Skeletal muscle tissue (tissue), 4 donors: ENCODE results near the gene MIX23. TPM values are rescaled to one million over a fixed set of nuclear protein-coding genes. Genes with fewer than 3 reads are reported as not detected.
A peak's percentile ranks its signal among the peaks of the same experiment; 100 is the strongest.

Source experiments
- H3K27ac ChIP-seq: one replicate; pipeline ENCODE4 v1.7.0; 2013; ENCODE audit warnings: mild to moderate bottlenecking, low read depth, low read length, inconsistent platforms
- H3K27me3 ChIP-seq, 3 donors: one replicate each; pipeline ENCODE4 v1.7.0; 2013; ENCODE audit warnings: low read length in 3 of 3; ENCODE audit not compliant: control insufficient read depth in 3 of 3, insufficient read depth in 3 of 3
- H3K36me3 ChIP-seq, 3 donors: one replicate each; pipeline ENCODE4 v1.7.0; 2013; ENCODE audit warnings: low read length in 3 of 3; ENCODE audit not compliant: control insufficient read depth in 3 of 3, insufficient read depth in 3 of 3
- H3K4me1 ChIP-seq, 3 donors: one replicate each; pipeline ENCODE4 v1.7.0; 2013; ENCODE audit warnings: low read length in 3 of 3, mild to moderate bottlenecking in 3 of 3; ENCODE audit not compliant: control insufficient read depth in 3 of 3, insufficient read depth in 3 of 3
- H3K4me3 ChIP-seq, 3 donors: one replicate each; pipeline ENCODE4 v1.7.0; 2013; ENCODE audit warnings: low read length in 3 of 3
- H3K9ac ChIP-seq, 3 donors: one replicate each; pipeline ENCODE4 v1.7.0; 2013; ENCODE audit warnings: low read length in 3 of 3, mild to moderate bottlenecking in 3 of 3, moderate library complexity in 2 of 3, low read depth in 1 of 3
- H3K9me3 ChIP-seq, 3 donors: one replicate each; pipeline ENCODE4 v1.7.0; 2013; ENCODE audit warnings: low read length in 3 of 3; ENCODE audit not compliant: control insufficient read depth in 3 of 3
- total RNA-seq: library from RNA; depleted of rRNA; stranded (reverse); fragments of >200 nt; gene quantifications from one replicate; pipeline ENCODE4 v1.2.3, GENCODE V29; 2014
- donor health status: Osteomylitis.

The MIX23 gene
- total RNA-seq, 1 donor from 2014 or later = 27.7 TPM

DNA sequence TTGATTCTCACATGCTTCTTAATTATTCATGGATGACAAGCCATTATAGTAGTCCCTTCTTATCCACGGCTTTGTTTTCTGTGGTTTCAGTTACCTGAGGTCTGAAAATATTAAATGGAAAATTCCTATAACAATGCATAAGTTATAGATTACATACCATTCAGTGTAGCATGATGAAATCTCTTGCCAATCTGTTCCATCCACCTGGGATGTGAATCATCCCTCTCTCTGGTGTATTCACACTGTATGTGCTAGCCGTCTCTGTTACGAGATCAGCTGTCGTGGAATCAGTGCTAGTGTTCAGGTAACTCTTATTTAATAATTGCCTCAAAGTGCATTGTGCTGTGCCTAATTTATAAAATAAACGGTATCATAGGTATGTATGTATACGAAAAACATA lies 27.6 kb upstream of the MIX23 start:
- H3K27me3 ChIP-seq = no peaks in the 10 kb centered on the region
- no peaks in the 10 kb centered on the region for H3K9me3 ChIP-seq
- H3K4me1 ChIP-seq = peaks cover 10 to 35% (median 28%) of the 10 kb centered on the region in 3 donors
- peaks cover 15 to 37% (median 35%) of the 10 kb centered on the region in 3 donors for H3K36me3 ChIP-seq
- no peak overlapping the region for H3K4me3 ChIP-seq
- no peak overlapping the region for H3K27ac ChIP-seq
- H3K9ac ChIP-seq = no peak overlapping the region

DNA sequence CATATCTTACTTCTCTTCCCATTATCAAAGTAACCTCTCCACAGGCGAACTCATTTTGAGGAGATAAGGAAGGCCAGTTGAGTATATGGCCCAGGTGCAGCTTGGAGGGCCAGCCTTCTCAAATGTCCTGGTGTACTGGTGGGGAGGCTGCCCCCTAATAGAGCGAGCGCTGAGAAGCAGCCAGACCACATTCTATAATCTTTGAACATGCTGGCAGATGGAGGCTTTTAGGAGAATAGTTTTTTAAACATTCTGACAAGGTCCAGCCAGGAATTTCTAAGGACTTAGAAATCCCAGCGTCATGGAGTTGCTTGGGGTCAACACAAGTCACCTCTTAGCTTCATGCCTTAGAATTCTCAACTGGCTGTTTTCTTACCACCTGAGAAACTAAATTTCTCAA lies 27.1 kb upstream of the MIX23 start:
- Histone ChIP-seq H3K9me3 (no peaks in the 10 kb centered on the region), H3K9ac (no peak overlapping the region), H3K4me1 (peaks cover 11 to 37% (median 28%) of the 10 kb centered on the region in 3 donors), H3K4me3 (no peak overlapping the region), H3K27ac (no peak overlapping the region), H3K27me3 (no peaks in the 10 kb centered on the region), H3K36me3 (peaks cover 15 to 38% (median 35%) of the 10 kb centered on the region in 3 donors)

DNA sequence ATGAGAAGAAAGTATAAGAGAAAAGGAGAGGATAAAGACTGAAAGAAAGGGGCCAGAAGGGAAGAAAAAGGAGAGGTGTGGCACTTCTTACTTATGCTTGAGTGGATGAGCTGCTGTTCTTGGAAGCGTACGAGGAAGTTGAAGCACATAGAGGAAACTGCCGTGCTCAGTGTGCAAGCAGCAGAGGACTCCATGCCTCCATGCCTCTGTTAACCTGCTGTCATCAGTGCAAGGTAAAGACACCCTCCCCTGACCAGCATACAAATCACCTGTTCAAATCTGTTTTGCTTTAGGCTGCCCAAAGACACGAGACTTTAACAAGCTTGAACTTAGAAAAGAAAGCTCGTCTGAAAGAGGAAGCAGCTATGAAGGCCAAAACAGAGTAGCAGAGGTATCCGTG lies 26.4 kb upstream of the MIX23 start:
- Histone ChIP-seq H3K4me3 (no peak overlapping the region), H3K9ac (no peak overlapping the region), H3K9me3 (no peaks in the 10 kb centered on the region), H3K4me1 (peaks cover 15 to 36% (median 21%) of the 10 kb centered on the region in 3 donors), H3K27ac (no peak overlapping the region), H3K36me3 (peaks cover 15 to 44% (median 35%) of the 10 kb centered on the region in 3 donors), H3K27me3 (no peaks in the 10 kb centered on the region)

DNA sequence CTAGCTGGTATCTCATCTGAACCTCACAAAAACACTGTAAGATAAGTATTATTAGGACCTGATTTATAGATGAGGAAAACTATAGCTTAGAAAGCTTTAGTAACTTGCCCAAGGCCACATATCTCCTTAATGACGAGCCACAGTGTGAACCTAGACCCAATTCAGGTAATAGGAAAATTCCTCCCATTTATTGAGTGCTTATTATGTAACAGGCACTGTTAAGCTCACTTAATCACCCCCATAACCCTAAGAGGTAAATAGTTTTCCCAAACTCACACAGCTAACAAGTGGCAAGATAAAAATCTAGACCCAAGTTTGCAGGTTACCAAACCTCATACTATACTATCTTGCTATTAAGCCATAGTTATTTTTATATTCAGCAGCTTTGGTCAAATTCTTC lies 24.9 kb upstream of the MIX23 start:
- Histone ChIP-seq H3K36me3 (peaks cover 16 to 49% (median 35%) of the 10 kb centered on the region in 3 donors), H3K9ac (no peak overlapping the region), H3K4me1 (peaks cover 15 to 24% (median 16%) of the 10 kb centered on the region in 3 donors), H3K27ac (no peak overlapping the region), H3K4me3 (no peak overlapping the region), H3K27me3 (no peaks in the 10 kb centered on the region), H3K9me3 (no peaks in the 10 kb centered on the region)

DNA sequence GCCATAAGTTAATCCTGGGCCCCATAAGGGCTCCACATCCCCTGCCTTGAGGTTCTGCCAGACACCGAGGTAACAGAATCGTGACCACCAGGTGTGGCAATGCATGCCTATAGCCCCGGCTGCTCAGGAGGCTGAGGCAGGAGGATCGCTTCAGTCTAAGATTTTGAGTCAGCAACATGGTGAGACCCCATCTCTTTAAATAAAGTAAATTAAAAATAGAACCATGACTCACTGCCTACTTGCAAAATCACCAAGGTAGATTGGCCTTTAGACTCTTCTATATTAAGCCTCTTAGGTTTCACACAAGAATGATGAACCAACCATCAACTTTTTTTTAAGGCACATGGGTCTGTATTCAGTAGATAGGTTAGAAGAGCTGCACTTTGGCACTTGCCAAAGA lies 23.2 kb upstream of the MIX23 start:
- Histone ChIP-seq H3K27me3 (no peaks in the 10 kb centered on the region), H3K9me3 (no peaks in the 10 kb centered on the region), H3K9ac (no peak overlapping the region), H3K36me3 (peaks cover 18 to 52% (median 32%) of the 10 kb centered on the region in 3 donors), H3K4me3 (peak overlapping the region in 1 of 3 donors; percentile 4), H3K27ac (peak overlapping the region; percentile 87), H3K4me1 (peaks cover 15 to 18% (median 16%) of the 10 kb centered on the region in 3 donors)

DNA sequence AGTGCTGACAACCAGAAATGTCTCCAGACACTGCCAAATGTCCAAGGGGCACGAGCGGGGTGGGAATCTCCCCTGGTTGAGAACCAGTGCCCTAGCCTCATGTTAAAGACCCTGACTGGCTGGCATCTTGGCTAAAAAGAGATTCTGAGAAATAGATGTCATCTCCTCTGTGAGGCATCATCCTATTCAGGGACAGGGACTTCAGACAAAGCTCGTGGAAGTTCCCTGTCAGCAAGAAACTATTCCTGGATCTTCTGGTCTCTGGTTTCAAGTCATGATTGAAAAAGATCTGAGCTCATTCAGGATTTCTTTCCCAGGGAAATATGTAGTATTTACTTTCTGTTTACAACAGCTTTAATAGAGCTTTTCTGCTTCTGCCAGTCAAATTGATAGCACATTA lies 22.0 kb upstream of the MIX23 start:
- no peak overlapping the region for H3K4me3 ChIP-seq
- no peaks in the 10 kb centered on the region for H3K9me3 ChIP-seq
- peaks cover 13 to 43% (median 26%) of the 10 kb centered on the region in 3 donors for H3K36me3 ChIP-seq
- peak overlapping the region; percentile 24 to 52 (median 46) for H3K9ac ChIP-seq
- H3K27me3 ChIP-seq = no peaks in the 10 kb centered on the region
- peak overlapping the region; percentile 87 for H3K27ac ChIP-seq
- peaks cover 15 to 18% (median 16%) of the 10 kb centered on the region in 3 donors for H3K4me1 ChIP-seq

DNA sequence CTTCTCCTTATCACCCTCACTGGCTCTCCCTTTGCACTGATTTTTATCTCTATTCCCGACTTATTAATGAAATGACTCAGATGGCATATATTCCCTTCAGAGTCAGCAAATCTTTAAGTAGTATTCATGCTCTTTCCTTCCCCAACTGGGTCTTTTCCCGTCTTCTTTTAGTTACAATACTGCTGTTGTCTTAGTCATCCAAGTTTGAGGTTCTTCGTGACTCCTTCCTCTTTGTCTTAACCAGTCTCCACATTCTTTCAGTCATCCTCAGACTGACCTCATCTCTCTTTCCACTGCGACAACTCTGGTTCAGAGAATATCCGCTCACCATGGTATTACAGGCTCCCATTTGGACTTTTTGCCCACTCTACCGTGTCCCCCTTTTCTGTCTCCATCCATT lies 20.5 kb upstream of the MIX23 start:
- Histone ChIP-seq H3K27ac (no peak overlapping the region), H3K4me1 (peaks cover 15 to 18% (median 16%) of the 10 kb centered on the region in 3 donors), H3K9me3 (no peaks in the 10 kb centered on the region), H3K9ac (no peak overlapping the region), H3K36me3 (peaks cover 7 to 35% (median 19%) of the 10 kb centered on the region in 3 donors), H3K27me3 (no peaks in the 10 kb centered on the region), H3K4me3 (no peak overlapping the region)

DNA sequence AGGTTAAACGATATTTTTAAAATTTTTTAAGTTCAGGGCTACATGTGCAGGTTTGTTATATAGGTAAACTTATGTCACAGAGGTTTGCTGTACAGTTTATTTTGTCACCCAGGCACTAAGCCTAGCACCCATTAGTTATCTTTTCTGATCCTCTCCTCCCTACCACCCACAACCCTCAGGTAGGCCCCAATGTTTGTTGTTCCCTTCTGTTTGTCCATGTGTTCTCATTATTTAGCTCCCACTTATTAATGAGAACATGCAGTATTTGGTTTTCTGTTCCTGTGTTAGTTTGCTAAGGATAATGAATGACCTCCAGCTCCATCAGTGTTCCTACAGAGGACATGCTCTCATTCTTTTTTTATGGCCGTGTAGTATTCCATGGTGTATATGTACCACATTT lies 15.9 kb upstream of the MIX23 start:
- Histone ChIP-seq H3K27me3 (no peaks in the 10 kb centered on the region), H3K4me3 (no peak overlapping the region), H3K9ac (no peak overlapping the region), H3K9me3 (no peaks in the 10 kb centered on the region), H3K4me1 (no peaks in the 10 kb centered on the region), H3K27ac (no peak overlapping the region), H3K36me3 (peaks cover 3 to 10% (median 5%) of the 10 kb centered on the region in 3 donors)

DNA sequence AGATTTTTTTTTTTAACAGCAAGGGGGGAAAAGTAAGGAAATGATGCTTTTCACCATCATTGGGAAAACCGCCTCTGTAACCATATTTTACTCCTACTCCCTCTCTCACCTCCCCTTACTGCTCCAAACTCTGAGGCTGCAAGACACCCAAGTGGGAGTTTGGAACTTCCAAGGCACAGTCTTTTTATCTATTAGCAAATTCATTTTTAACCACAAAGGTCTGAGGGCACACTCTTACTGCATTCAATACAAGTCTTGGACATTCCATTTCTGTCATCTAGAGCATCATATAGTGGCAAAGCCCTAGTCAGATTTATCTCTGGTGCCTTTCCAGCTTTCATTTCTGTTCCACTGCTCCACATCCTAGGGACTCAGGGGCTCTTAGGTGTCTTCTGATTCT lies 14.2 kb upstream of the MIX23 start:
- H3K27me3 ChIP-seq = no peaks in the 10 kb centered on the region
- no peak overlapping the region for H3K9ac ChIP-seq
- H3K27ac ChIP-seq = no peak overlapping the region

DNA sequence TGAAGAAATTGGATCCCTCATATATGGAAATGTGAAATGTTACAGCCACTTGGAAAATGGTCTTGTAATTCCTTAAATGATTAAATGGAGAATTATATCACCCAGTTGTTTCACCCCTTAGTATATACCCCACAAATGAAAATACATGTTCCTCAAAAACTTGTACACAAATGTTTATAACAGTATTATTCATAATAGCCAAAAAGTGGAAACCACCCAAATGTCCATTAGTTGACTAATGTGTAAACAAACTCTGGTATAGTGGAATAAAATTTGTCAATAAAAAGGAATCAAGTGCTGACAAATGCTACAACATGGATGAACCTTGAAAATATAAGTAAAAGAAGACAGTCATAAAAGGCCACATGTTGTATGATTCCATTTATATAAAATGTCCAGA lies 13.5 kb upstream of the MIX23 start:
- no peaks in the 10 kb centered on the region for H3K9me3 ChIP-seq
- no peak overlapping the region for H3K4me3 ChIP-seq
- no peaks in the 10 kb centered on the region for H3K36me3 ChIP-seq
- H3K27ac ChIP-seq = no peak overlapping the region
- H3K9ac ChIP-seq = no peak overlapping the region
- H3K27me3 ChIP-seq = no peaks in the 10 kb centered on the region
- peaks cover 0 to 2% (median 0%) of the 10 kb centered on the region in 3 donors for H3K4me1 ChIP-seq

More for the DNA sequence above, 14.2 kb upstream of the MIX23 start:
- Histone ChIP-seq H3K9me3 (no peaks in the 10 kb centered on the region), H3K4me3 (no peak overlapping the region), H3K36me3 (no peaks in the 10 kb centered on the region), H3K4me1 (peaks cover 0 to 2% (median 0%) of the 10 kb centered on the region in 3 donors)
